ENCODE results near the gene SIAH2. TPM values are rescaled to one million over a fixed set of nuclear protein-coding genes. Genes with fewer than 3 reads are reported as not detected.

Gene SIAH2
- total and polyA plus RNA-seq, 4 donors = 7.5 to 37.9 (median 21.9) TPM

- peaks cover 0 to 11% (median 4%) of the 10 kb centered on the region in 5 donors for H3K4me1 ChIP-seq (ENCODE audit: control insufficient read depth in 5 of 5, insufficient read depth in 5 of 5, low read length in 5 of 5)
Measured at GRCh38 chr3:150740733-150741496, 22.1 kb downstream of the SIAH2 start.

DNA sequence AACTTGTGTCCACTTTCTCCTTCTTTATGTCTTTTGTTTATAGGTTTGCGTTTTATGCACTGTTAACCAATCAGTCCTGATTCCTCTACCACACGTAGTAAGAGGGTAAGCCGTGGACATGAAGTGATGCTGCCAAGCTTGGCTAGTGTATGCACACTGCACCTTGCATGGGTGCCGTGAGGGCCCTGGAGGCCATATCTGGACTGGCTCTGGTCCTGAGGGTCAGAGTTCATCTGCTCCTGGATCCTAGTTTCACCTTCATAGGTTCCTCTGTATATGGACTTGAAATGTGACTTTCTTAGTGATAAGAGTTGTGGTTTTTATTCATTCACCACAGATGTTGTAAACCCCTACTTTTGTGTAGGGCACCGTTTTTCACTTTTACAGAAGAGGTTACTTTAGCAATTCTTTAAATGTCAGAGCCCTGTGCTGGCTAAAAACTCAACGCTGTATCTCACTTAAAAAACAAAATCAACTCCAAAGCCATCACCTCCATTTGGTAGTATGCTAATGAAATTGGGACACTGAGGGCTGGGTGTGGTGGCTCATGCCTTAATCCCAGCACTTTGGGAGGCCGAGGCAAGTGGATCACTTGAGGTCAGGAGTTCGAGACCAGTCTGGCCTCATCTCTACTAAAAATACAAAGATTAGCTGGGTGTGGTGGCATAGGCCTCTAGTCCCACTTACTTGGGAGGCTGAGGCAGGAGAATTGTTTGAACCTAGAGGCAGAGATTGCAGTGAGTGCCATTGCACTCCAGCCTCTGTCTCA lies 22.9 kb downstream of the SIAH2 start:
- TF ChIP-seq, protein P1, sequence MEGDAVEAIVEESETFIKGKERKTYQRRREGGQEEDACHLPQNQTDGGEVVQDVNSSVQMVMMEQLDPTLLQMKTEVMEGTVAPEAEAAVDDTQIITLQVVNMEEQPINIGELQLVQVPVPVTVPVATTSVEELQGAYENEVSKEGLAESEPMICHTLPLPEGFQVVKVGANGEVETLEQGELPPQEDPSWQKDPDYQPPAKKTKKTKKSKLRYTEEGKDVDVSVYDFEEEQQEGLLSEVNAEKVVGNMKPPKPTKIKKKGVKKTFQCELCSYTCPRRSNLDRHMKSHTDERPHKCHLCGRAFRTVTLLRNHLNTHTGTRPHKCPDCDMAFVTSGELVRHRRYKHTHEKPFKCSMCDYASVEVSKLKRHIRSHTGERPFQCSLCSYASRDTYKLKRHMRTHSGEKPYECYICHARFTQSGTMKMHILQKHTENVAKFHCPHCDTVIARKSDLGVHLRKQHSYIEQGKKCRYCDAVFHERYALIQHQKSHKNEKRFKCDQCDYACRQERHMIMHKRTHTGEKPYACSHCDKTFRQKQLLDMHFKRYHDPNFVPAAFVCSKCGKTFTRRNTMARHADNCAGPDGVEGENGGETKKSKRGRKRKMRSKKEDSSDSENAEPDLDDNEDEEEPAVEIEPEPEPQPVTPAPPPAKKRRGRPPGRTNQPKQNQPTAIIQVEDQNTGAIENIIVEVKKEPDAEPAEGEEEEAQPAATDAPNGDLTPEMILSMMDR (IDR thresholded peaks at IDR 0.05; ENCODE audit: control extremely low read depth, extremely low read depth) = no peak

More at GRCh38 chr3:150740733-150741496, 22.1 kb downstream of the SIAH2 start:
- Histone ChIP-seq H3K4me3 (no peak overlapping the region), H3K36me3 (ENCODE audit: control insufficient read depth in 4 of 4, insufficient read depth in 4 of 4, low read length in 4 of 4) (peaks cover 0 to 6% (median 3%) of the 10 kb centered on the region in 4 donors), H3K9ac (ENCODE audit: insufficient read depth in 1 of 2, low read length in 2 of 2) (no peak overlapping the region), H3K27me3 (ENCODE audit: control insufficient read depth in 3 of 3, insufficient read depth in 3 of 3, low read length in 2 of 3) (no peaks in the 10 kb centered on the region), H3K9me3 (ENCODE audit: control insufficient read depth in 4 of 4, insufficient read depth in 3 of 4, low read length in 3 of 4) (no peaks in the 10 kb centered on the region), H3K27ac (ENCODE audit: low read depth in 1 of 2, low read length in 1 of 2) (no peak overlapping the region)
- ATAC-seq (ENCODE audit: insufficient read depth, low FRiP score) (no peak), DNase-seq (no peak)
- WGBS, 2 donors = 81 to 87% methylated on average over 12 of the region's 12 CpGs
- TF ChIP-seq, protein P1 (IDR thresholded peaks at IDR 0.05; ENCODE audit: control extremely low read depth, extremely low read depth) = no peak

GRCh38 chr3:150739200-150739863 lies 23.6 kb downstream of the SIAH2 start:
- WGBS, 2 donors = 68 to 77% methylated on average over 7 of the region's 7 CpGs
- Histone ChIP-seq H3K27me3 (ENCODE audit: control insufficient read depth in 3 of 3, insufficient read depth in 3 of 3, low read length in 2 of 3) (no peaks in the 10 kb centered on the region), H3K4me3 (no peak overlapping the region), H3K36me3 (ENCODE audit: control insufficient read depth in 4 of 4, insufficient read depth in 4 of 4, low read length in 4 of 4) (peaks cover 0 to 6% (median 3%) of the 10 kb centered on the region in 4 donors), H3K27ac (ENCODE audit: low read depth in 1 of 2, low read length in 1 of 2) (no peak overlapping the region), H3K4me1 (ENCODE audit: control insufficient read depth in 5 of 5, insufficient read depth in 5 of 5, low read length in 5 of 5) (peaks cover 0 to 7% (median 2%) of the 10 kb centered on the region in 5 donors), H3K9me3 (ENCODE audit: control insufficient read depth in 4 of 4, insufficient read depth in 3 of 4, low read length in 3 of 4) (no peaks in the 10 kb centered on the region), H3K9ac (ENCODE audit: insufficient read depth in 1 of 2, low read length in 2 of 2) (no peak overlapping the region)
- DNase-seq (no peak), ATAC-seq (ENCODE audit: insufficient read depth, low FRiP score) (no peak)
- TF ChIP-seq, protein P1 (IDR thresholded peaks at IDR 0.05; ENCODE audit: control extremely low read depth, extremely low read depth) = no peak

More for the DNA sequence above, 22.9 kb downstream of the SIAH2 start:
- no peak overlapping the region for H3K9ac ChIP-seq (ENCODE audit: insufficient read depth in 1 of 2, low read length in 2 of 2)
- H3K36me3 ChIP-seq (ENCODE audit: control insufficient read depth in 4 of 4, insufficient read depth in 4 of 4, low read length in 4 of 4) = peaks cover 0 to 6% (median 3%) of the 10 kb centered on the region in 4 donors
- no peak for ATAC-seq (ENCODE audit: insufficient read depth, low FRiP score)
- peaks cover 0 to 11% (median 4%) of the 10 kb centered on the region in 5 donors for H3K4me1 ChIP-seq (ENCODE audit: control insufficient read depth in 5 of 5, insufficient read depth in 5 of 5, low read length in 5 of 5)
- no peak overlapping the region for H3K27ac ChIP-seq (ENCODE audit: low read depth in 1 of 2, low read length in 1 of 2)
- DNase-seq = no peak
- no peaks in the 10 kb centered on the region for H3K9me3 ChIP-seq (ENCODE audit: control insufficient read depth in 4 of 4, insufficient read depth in 3 of 4, low read length in 3 of 4)
- 75 to 88% methylated on average over 8 of the region's 8 CpGs for WGBS, 2 donors
- no peaks in the 10 kb centered on the region for H3K27me3 ChIP-seq (ENCODE audit: control insufficient read depth in 3 of 3, insufficient read depth in 3 of 3, low read length in 2 of 3)
- no peak overlapping the region for H3K4me3 ChIP-seq
